Fibroblast of skin of left biceps (primary cell): ENCODE data around the gene PTPRN2.
"Not testable (repeated sequence)": the region's sequence is repeated elsewhere in the genome, so short reads cannot be mapped to it uniquely, and the experiment has no call there.

Experiments
- DNase-seq, 2 experiments: peaks; one replicate each; pipeline ENCODE4 v3.0.0-alpha.2; 2013; ENCODE audit warnings: low read depth in 2 of 2

The PTPRN2 gene

GRCh38 chr7:158185653-158186052 is 402.0 kb downstream of the PTPRN2 start:
- no peak for DNase-seq

- no peak for DNase-seq
These were observed 404.2 kb downstream of the PTPRN2 start for GRCh38 chr7:158183431-158183830.

- DNase-seq, result no peak
These were observed 411.0 kb downstream of the PTPRN2 start for GRCh38 chr7:158176561-158177173.

GRCh38 chr7:158175779-158176178 is 411.8 kb downstream of the PTPRN2 start:
- DNase-seq, result no peak

- no peak for DNase-seq
These were observed 412.7 kb downstream of the PTPRN2 start for GRCh38 chr7:158174947-158175346.

- no peak for DNase-seq
These were observed 420.2 kb downstream of the PTPRN2 start for GRCh38 chr7:158167373-158167772.

GRCh38 chr7:158166386-158167340 is 421.0 kb downstream of the PTPRN2 start:
- DNase-seq, result no peak

GRCh38 chr7:158165711-158166110 is 421.9 kb downstream of the PTPRN2 start:
- DNase-seq, result no peak

GRCh38 chr7:158164101-158165095 is 423.2 kb downstream of the PTPRN2 start:
- DNase-seq, result no peak

- DNase-seq, result no peak
These were observed 426.4 kb downstream of the PTPRN2 start for GRCh38 chr7:158161194-158161593.

- DNase-seq, result no peak
These were observed 427.4 kb downstream of the PTPRN2 start for GRCh38 chr7:158160199-158160598.

- DNase-seq, result no peak
These were observed 430.2 kb downstream of the PTPRN2 start for GRCh38 chr7:158157460-158157859.

- not testable (repeated sequence) for DNase-seq
These were observed 436.4 kb downstream of the PTPRN2 start for GRCh38 chr7:158151273-158151672.

- no peak for DNase-seq
These were observed 437.4 kb downstream of the PTPRN2 start for GRCh38 chr7:158150234-158150633.

GRCh38 chr7:158147431-158147830 is 440.2 kb downstream of the PTPRN2 start:
- DNase-seq, result not testable (repeated sequence)

GRCh38 chr7:158145370-158145769 is 442.3 kb downstream of the PTPRN2 start:
- no peak for DNase-seq

GRCh38 chr7:158143196-158144120 is 444.2 kb downstream of the PTPRN2 start:
- DNase-seq, result no peak

- DNase-seq, result no peak
These were observed 445.0 kb downstream of the PTPRN2 start for GRCh38 chr7:158142657-158143056.

GRCh38 chr7:158141806-158142518 is 445.7 kb downstream of the PTPRN2 start:
- DNase-seq, result no peak

GRCh38 chr7:158141221-158141582 is 446.4 kb downstream of the PTPRN2 start:
- no peak for DNase-seq
